AG04450 (cell line): ENCODE data around the gene RAB1B. TPM values are rescaled to one million over a fixed set of nuclear protein-coding genes. Genes with fewer than 3 reads are reported as not detected.

ENCODE experiments used
- CTCF ChIA-PET: fragments of 300-600, 350-600 bp; formaldehyde crosslinking; extraction: SDS; loops from one replicate; lab custom pipeline; 2022; ENCODE audit warnings: antibody characterized with exemption, inconsistent platforms; lab: Charles Lee
- POLR2A ChIA-PET: fragments of 350-600 bp; formaldehyde crosslinking; extraction: SDS; loops from one replicate; lab custom pipeline; 2021; ENCODE audit warnings: antibody characterized with exemption, inconsistent platforms; lab: Yijun Ruan, JAX
- DNase-seq: peaks from one replicate; pipeline ENCODE4 v3.0.0-alpha.2; 2011; ENCODE audit warnings: low read depth, low spot score
- H3K27ac ChIP-seq: one replicate; pipeline ENCODE4 v1.5.1; 2012; ENCODE audit warnings: low read depth, low read length, control low read depth
- H3K27me3 ChIP-seq: one replicate; pipeline ENCODE4 v1.6.0; 2012; ENCODE audit warnings: low read length; ENCODE audit not compliant: control insufficient read depth, insufficient read depth
- H3K4me3 ChIP-seq: 2 replicates; pipeline ENCODE4 v1.5.1; 2011; ENCODE audit warnings: mild to moderate bottlenecking, low read depth, low read length, control low read depth
- H3K9me3 ChIP-seq: 2 replicates; pipeline ENCODE4 v1.5.1; 2012; ENCODE audit warnings: low read length; ENCODE audit not compliant: control insufficient read depth, insufficient read depth
- polyA plus RNA-seq: library from polyadenylated mRNA; depleted of rRNA; stranded (reverse); fragments of >200 nt; gene quantifications from 2 replicates; pipeline ENCODE4 v1.2.3, GENCODE V29; 2011
- TF ChIP-seq, protein P1 (sequence below): IDR thresholded peaks from 2 replicates; pipeline ENCODE4 v1.5.1; 2011; ENCODE audit warnings: low read depth, low read length, control low read depth, inconsistent platforms

Gene RAB1B
- polyA plus RNA-seq, 1 experiment: 127 TPM

DNA sequence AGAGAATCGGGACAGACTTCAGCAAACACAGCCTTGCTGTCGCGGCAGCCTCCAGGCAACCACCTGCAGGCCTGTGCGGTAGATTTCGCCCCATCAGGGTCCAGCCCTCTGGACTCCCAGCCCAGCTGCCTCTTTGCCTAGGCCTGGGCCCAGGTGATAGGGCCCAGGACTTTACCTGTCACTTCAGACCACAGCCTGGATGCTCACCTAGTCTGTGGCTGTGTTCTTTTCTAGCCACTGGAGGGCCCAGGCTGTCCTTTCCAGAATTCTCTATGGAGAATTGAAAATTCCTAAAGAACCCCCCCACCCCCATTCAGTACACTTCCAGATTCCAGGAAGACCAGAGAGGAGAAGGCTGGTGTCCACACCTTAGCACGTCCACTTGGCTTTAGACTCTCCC, 30.6 kb upstream of the RAB1B start:
- no peaks in the 10 kb centered on the region for H3K9me3 ChIP-seq
- no peaks in the 10 kb centered on the region for H3K27me3 ChIP-seq
- H3K27ac ChIP-seq: no peak overlapping the region
- TF ChIP-seq, protein P1, sequence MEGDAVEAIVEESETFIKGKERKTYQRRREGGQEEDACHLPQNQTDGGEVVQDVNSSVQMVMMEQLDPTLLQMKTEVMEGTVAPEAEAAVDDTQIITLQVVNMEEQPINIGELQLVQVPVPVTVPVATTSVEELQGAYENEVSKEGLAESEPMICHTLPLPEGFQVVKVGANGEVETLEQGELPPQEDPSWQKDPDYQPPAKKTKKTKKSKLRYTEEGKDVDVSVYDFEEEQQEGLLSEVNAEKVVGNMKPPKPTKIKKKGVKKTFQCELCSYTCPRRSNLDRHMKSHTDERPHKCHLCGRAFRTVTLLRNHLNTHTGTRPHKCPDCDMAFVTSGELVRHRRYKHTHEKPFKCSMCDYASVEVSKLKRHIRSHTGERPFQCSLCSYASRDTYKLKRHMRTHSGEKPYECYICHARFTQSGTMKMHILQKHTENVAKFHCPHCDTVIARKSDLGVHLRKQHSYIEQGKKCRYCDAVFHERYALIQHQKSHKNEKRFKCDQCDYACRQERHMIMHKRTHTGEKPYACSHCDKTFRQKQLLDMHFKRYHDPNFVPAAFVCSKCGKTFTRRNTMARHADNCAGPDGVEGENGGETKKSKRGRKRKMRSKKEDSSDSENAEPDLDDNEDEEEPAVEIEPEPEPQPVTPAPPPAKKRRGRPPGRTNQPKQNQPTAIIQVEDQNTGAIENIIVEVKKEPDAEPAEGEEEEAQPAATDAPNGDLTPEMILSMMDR: no peak
- CTCF ChIA-PET: interaction anchor here (0.8 to 2.5 kb wide), 2 partner anchors 14 to 16 kb away, joined by 3 to 12 read pairs; no protein-coding TSS in a partner anchor
- POLR2A ChIA-PET: interaction anchor here (0.7 kb wide), 1 partner anchor 168 kb away, joined by 6 read pairs; no protein-coding TSS in a partner anchor
- no peak overlapping the region for H3K4me3 ChIP-seq
- no peak for DNase-seq

DNA sequence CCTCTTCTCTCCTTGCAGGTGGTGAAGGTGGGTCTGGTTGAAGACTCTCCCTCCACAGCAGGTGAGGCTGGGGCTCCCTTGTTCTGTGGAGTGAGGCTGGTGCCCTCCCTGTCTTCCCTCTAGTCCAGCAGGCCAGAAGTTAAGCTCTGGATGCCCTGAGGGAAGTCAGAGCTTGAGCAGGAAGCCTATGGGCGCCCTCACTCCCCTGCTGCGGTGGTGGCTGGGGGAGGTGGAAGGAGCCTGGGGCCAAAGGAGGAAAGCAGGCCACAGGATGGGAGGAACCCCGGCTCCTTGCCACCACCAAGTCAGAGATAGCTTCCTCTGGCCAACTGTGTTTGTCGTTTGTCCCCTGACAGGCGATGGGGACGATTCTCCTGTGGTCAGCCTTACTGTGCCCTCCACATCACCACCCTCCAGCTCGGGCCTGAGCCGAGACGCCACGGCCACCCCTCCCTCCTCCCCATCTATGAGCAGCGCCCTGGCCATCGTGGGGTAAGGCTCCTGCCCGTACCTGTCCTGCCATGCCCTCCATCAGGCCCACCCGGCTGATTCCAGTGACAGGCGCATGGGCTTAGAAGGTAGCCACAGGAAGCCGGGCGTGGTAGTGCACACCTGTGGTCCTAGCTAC, 29.5 kb upstream of the RAB1B start:
- CTCF ChIA-PET: interaction anchor here (0.8 to 2.5 kb wide), 3 partner anchors 15 to 17 kb away, joined by 3 to 12 read pairs (median 4); no protein-coding TSS in a partner anchor

DNA sequence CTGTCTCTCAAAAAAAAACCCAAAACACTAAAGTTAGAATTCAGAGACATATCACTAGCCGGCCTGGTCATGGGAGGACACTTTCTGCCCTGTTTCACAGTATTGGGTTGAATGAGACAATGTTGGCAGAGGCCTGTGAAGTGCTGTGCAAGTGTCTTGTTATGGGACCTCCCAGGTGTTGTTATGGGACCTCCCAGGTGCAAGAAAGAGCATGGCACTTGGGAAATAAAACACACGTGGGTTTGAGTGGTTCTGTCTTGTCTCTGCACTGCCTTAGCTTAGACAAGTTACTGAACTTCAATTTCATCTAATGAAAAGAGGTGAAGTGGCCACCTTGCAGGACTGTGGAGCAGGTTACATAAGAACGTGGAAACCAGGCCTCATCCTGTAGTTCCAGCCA, 28.9 kb upstream of the RAB1B start:
- DNase-seq: no peak
- no peaks in the 10 kb centered on the region for H3K27me3 ChIP-seq
- TF ChIP-seq, protein P1: no peak
- POLR2A ChIA-PET: no interaction called here
- H3K4me3 ChIP-seq: no peak overlapping the region
- CTCF ChIA-PET: interaction anchor here (1.0 to 2.7 kb wide), 2 partner anchors 17 kb away, joined by 4 to 15 read pairs; no protein-coding TSS in a partner anchor
- H3K27ac ChIP-seq: no peak overlapping the region
- H3K9me3 ChIP-seq: no peaks in the 10 kb centered on the region

More for the DNA sequence above, 29.5 kb upstream of the RAB1B start:
- POLR2A ChIA-PET: no interaction called here
- Histone ChIP-seq H3K27ac (no peak overlapping the region), H3K9me3 (no peaks in the 10 kb centered on the region), H3K27me3 (no peaks in the 10 kb centered on the region), H3K4me3 (no peak overlapping the region)
- no peak for DNase-seq
- TF ChIP-seq, protein P1: no peak

DNA sequence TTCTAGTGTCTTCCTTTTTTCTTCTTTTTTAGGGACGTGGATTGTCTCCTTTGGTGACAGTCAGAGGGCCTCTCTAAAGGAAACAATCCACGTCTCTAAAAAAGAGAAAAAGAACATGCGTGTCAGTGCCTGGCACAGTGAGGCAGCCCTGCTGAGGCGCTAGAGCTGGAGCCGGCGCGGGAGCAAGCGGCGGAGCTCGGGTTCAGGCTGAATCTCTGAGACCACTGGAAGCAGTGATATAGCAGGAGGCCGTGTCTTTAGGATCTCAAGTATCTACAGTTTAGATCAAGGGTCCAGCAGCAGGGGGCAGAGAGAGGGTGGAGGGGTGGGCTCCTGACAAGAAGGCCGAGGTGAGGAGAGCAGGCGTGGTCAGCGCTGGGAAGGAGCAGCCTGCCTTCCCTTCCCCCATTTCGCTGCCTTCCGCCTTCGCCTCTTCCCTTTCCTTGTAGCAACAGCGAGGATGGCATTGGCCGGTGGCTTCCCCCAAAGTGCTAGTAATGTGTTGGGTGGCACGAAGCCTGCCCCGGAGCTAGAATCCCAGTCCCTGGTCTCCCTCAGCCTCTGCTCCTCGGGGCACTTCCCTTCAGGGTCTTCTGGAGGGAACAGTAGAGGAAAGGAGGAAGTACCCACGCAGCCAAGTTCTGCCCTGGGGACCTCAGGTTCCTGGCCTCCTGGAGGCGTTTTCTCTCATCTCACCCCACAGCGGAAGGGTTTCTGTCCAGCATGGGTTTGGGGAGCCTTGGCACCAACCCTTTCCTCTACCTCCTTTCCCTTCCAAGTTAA, 28.2 kb upstream of the RAB1B start:
- DNase-seq: no peak
- no peak overlapping the region for H3K27ac ChIP-seq
- ChIA-PET CTCF (interaction anchor here (2.7 kb wide), 1 partner anchor 18 kb away, joined by 15 read pairs; no protein-coding TSS in a partner anchor), POLR2A (no interaction called here)
- no peaks in the 10 kb centered on the region for H3K27me3 ChIP-seq
- H3K9me3 ChIP-seq: no peaks in the 10 kb centered on the region
- no peak overlapping the region for H3K4me3 ChIP-seq
- TF ChIP-seq, protein P1: no peak

DNA sequence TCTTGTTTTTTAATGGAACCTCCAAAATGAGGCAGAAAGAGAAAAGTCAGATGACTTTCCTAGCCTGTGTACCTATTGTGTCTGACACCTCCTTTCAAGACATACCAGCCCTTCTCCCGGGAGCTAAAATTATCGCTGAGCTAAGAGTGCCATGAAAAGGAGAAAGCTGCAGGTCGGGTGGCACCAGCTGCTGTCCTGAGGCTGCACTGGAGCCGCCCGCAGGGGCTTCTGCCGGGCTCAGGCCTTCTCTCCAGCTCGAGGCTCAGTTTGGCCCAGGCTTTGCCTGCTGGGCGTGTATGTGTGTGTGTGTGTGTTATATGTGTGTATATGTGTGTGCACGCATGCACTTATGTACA, 27.7 kb upstream of the RAB1B start:
- no peak overlapping the region for H3K4me3 ChIP-seq
- TF ChIP-seq, protein P1: no peak
- no peak overlapping the region for H3K27ac ChIP-seq
- H3K27me3 ChIP-seq: no peaks in the 10 kb centered on the region
- ChIA-PET CTCF (interaction anchor here (2.7 kb wide), 1 partner anchor 18 kb away, joined by 15 read pairs; no protein-coding TSS in a partner anchor), POLR2A (no interaction called here)
- no peaks in the 10 kb centered on the region for H3K9me3 ChIP-seq
- no peak for DNase-seq
